ENCODE measurements around the gene SRD5A2. TPM values are rescaled to one million over a fixed set of nuclear protein-coding genes. Genes with fewer than 3 reads are reported as not detected.
A peak's percentile ranks its signal among the peaks of the same experiment; 100 is the strongest.

The SRD5A2 gene
- polyA plus RNA-seq, 1 experiment, result not detected

GRCh38 chr2:31475692-31476091 is 105.0 kb downstream of the SRD5A2 start:
- ChIA-PET POLR2A (interaction anchor here (0.6 to 0.7 kb wide), 3 partner anchors 28 to 530 kb away, joined by 5 to 12 read pairs (median 6); no protein-coding TSS in a partner anchor), CTCF (interaction anchor here (0.6 to 1.9 kb wide), 4 partner anchors 9 to 142 kb away, joined by 3 to 6 read pairs (median 4); no protein-coding TSS in a partner anchor)
- peak; percentile 44 for DNase-seq (ENCODE audit: low read depth)
- no peaks in the 10 kb centered on the region for H3K36me3 ChIP-seq (ENCODE audit: control insufficient read depth, insufficient read depth, low read length)
- no peaks in the 10 kb centered on the region for H3K27me3 ChIP-seq (ENCODE audit: control insufficient read depth, insufficient read depth, low read length)
- no peak for TF ChIP-seq CTCF (IDR thresholded peaks at IDR 0.05; ENCODE audit: insufficient read depth, low read depth, low read length)
- H3K4me3 ChIP-seq (ENCODE audit: low read depth, low read length), result no peak overlapping the region

- H3K27me3 ChIP-seq (ENCODE audit: control insufficient read depth, insufficient read depth, low read length), result no peaks in the 10 kb centered on the region
- POLR2A ChIA-PET, result no interaction called here
- CTCF ChIA-PET, result no interaction called here
- no peak for TF ChIP-seq CTCF (IDR thresholded peaks at IDR 0.05; ENCODE audit: insufficient read depth, low read depth, low read length)
- no peak overlapping the region for H3K4me3 ChIP-seq (ENCODE audit: low read depth, low read length)
- no peak for DNase-seq (ENCODE audit: low read depth)
- H3K36me3 ChIP-seq (ENCODE audit: control insufficient read depth, insufficient read depth, low read length), result no peaks in the 10 kb centered on the region
Observed at GRCh38 chr2:31474296-31474695, 106.4 kb downstream of the SRD5A2 start.

Other genes with a start within 250 kb of the SRD5A2 start
- gene XDH, start 166.2 kb downstream of the SRD5A2 start, polyA plus RNA-seq (2011; rRNA removed), result 0.47 and 0.69 TPM in 2 replicates